Measurements from ENCODE around the gene ZNF563. TPM values are rescaled to one million over a fixed set of nuclear protein-coding genes. Genes with fewer than 3 reads are reported as not detected.

The ZNF563 gene
- total and polyA plus RNA-seq, 2 experiments from 2014 or later, result 3.1 to 3.2 TPM

DNA sequence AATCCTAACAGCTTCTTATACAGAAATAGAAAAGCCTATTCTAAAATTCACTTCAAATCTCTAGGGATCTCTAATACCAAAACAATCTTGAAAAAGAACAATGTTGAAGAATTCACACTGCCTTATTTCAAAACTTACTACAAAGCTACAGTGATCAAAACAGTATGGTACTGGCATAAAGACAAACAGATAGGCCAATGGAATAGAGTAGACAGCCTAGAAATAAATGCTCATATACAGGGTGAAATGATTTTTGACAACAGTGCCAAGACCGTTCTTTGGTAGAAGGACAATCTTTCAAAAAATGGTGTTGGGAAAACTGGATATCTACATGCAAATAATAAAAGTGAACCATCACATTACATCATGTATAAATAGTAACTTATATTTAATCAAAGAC is 11.8 kb upstream of the ZNF563 start:
- H3K36me3 Mint-ChIP-seq (ENCODE audit: low read depth), result peaks cover 40% of the 10 kb centered on the region
- Histone ChIP-seq H3K27me3 (ENCODE audit: insufficient read depth) (no peaks in the 10 kb centered on the region), H2AFZ (no peak overlapping the region), H3K4me1 (ENCODE audit: insufficient read depth) (no peaks in the 10 kb centered on the region), H3K36me3 (ENCODE audit: insufficient read depth) (peaks cover 13% of the 10 kb centered on the region), H3K79me2 (replicated peaks; ENCODE audit: insufficient read depth) (no peaks in the 10 kb centered on the region), H3K27ac (ENCODE audit: low read depth) (no peak overlapping the region), H4K20me1 (replicated peaks; ENCODE audit: insufficient read depth) (no peaks in the 10 kb centered on the region), H3K4me3 (no peak overlapping the region), H3K4me2 (no peak overlapping the region), H3K9me2 (ENCODE audit: insufficient read depth) (no peaks in the 10 kb centered on the region), H3F3A (replicated peaks; ENCODE audit: low read depth) (no peaks in the 10 kb centered on the region)
- no peak overlapping the region for H3K4me3 Mint-ChIP-seq
- no peak for DNase-seq (ENCODE audit: low spot score)
- TF ChIP-seq EZH2 (IDR thresholded peaks at IDR 0.05; ENCODE audit: low read depth, unreplicated experiment) (no peak), CREB1 (CRISPR knock-in tag; IDR thresholded peaks at IDR 0.05; ENCODE audit: low read depth) (no peak), ZNF331 (CRISPR knock-in tag; IDR thresholded peaks at IDR 0.05; ENCODE audit: low read depth) (no peak), POLR2AphosphoS5 (IDR thresholded peaks at IDR 0.05; ENCODE audit: low read depth) (no peak), NANOG (IDR thresholded peaks at IDR 0.05; ENCODE audit: borderline replicate concordance) (no peak), JUNB (IDR thresholded peaks at IDR 0.05; ENCODE audit: unreplicated experiment) (no peak), EZH2phosphoT487 (IDR thresholded peaks at IDR 0.05; ENCODE audit: unreplicated experiment) (no peak)
- TF ChIP-seq, protein P1, sequence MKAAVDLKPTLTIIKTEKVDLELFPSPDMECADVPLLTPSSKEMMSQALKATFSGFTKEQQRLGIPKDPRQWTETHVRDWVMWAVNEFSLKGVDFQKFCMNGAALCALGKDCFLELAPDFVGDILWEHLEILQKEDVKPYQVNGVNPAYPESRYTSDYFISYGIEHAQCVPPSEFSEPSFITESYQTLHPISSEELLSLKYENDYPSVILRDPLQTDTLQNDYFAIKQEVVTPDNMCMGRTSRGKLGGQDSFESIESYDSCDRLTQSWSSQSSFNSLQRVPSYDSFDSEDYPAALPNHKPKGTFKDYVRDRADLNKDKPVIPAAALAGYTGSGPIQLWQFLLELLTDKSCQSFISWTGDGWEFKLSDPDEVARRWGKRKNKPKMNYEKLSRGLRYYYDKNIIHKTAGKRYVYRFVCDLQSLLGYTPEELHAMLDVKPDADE (IDR thresholded peaks at IDR 0.05), result no peak
- H3K4me1 Mint-ChIP-seq, result no peaks in the 10 kb centered on the region
- ATAC-seq, result no peak
- peaks cover 1% of the 10 kb centered on the region for H3K27me3 Mint-ChIP-seq (ENCODE audit: insufficient read depth, low read depth, poor library complexity)
- H3K27ac Mint-ChIP-seq, result no peak overlapping the region
- peaks cover 91% of the 10 kb centered on the region for H3K9me3 Mint-ChIP-seq

DNA sequence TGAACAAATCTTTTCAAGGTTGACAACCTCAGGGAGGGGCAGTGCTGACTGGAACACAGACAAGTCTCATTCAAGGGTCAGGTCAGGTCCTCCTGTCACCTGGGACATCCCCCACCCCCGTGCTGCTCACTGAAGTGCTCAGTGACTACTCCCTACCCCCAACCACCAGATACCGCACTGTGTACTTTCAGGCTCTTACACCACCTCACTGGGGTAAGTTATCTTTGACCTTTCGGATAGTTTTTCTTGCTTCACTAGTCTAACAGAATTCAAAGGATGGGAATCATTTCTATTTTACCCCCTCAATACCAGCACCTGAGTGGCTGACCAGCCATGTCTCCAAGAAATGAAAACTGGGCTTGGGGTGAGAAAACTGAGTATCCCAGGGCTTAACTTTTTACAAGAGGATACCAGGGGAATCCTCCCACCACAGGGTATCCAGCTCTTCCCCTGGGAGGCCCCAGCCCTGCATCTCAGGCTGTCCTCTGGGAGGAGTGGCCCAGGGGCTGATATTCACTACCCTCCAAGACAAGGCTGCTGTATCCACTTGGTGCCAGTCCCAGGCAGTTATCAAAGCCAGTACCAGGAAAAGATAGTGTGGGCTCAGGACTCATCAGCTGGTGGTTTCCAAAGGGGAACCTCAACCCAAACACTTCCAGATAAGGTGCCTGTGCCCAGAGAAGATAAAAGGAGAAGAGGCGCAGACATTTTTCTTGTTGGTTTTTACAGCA is 2.1 kb downstream of the ZNF563 start:
- Histone ChIP-seq H3K4me3 (no peak overlapping the region), H3K9me2 (ENCODE audit: insufficient read depth) (no peaks in the 10 kb centered on the region), H3K36me3 (ENCODE audit: insufficient read depth) (no peaks in the 10 kb centered on the region), H4K20me1 (replicated peaks; ENCODE audit: insufficient read depth) (no peaks in the 10 kb centered on the region), H3K27me3 (ENCODE audit: insufficient read depth) (peaks cover 13% of the 10 kb centered on the region), H3K27ac (ENCODE audit: low read depth) (no peak overlapping the region), H3K4me2 (no peak overlapping the region), H3K79me2 (replicated peaks; ENCODE audit: insufficient read depth) (no peaks in the 10 kb centered on the region), H3F3A (replicated peaks; ENCODE audit: low read depth) (no peaks in the 10 kb centered on the region), H2AFZ (no peak overlapping the region), H3K4me1 (ENCODE audit: insufficient read depth) (peaks cover 7% of the 10 kb centered on the region)
- Mint-ChIP-seq H3K4me3 (no peak overlapping the region), H3K36me3 (ENCODE audit: low read depth) (peaks cover 24% of the 10 kb centered on the region), H3K27ac (no peak overlapping the region), H3K4me1 (no peaks in the 10 kb centered on the region), H3K9me3 (peaks cover 85% of the 10 kb centered on the region), H3K27me3 (ENCODE audit: insufficient read depth, low read depth, poor library complexity) (peaks cover 4% of the 10 kb centered on the region)
- TF ChIP-seq CREB1 (CRISPR knock-in tag; IDR thresholded peaks at IDR 0.05; ENCODE audit: low read depth) (no peak), STAT1 (IDR thresholded peaks at IDR 0.05; ENCODE audit: unreplicated experiment) (no peak), JUNB (IDR thresholded peaks at IDR 0.05; ENCODE audit: unreplicated experiment) (no peak)
- TF ChIP-seq, protein P1 (IDR thresholded peaks at IDR 0.05), result no peak
- TF ChIP-seq, protein P2, sequence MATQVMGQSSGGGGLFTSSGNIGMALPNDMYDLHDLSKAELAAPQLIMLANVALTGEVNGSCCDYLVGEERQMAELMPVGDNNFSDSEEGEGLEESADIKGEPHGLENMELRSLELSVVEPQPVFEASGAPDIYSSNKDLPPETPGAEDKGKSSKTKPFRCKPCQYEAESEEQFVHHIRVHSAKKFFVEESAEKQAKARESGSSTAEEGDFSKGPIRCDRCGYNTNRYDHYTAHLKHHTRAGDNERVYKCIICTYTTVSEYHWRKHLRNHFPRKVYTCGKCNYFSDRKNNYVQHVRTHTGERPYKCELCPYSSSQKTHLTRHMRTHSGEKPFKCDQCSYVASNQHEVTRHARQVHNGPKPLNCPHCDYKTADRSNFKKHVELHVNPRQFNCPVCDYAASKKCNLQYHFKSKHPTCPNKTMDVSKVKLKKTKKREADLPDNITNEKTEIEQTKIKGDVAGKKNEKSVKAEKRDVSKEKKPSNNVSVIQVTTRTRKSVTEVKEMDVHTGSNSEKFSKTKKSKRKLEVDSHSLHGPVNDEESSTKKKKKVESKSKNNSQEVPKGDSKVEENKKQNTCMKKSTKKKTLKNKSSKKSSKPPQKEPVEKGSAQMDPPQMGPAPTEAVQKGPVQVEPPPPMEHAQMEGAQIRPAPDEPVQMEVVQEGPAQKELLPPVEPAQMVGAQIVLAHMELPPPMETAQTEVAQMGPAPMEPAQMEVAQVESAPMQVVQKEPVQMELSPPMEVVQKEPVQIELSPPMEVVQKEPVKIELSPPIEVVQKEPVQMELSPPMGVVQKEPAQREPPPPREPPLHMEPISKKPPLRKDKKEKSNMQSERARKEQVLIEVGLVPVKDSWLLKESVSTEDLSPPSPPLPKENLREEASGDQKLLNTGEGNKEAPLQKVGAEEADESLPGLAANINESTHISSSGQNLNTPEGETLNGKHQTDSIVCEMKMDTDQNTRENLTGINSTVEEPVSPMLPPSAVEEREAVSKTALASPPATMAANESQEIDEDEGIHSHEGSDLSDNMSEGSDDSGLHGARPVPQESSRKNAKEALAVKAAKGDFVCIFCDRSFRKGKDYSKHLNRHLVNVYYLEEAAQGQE (IDR thresholded peaks at IDR 0.05; ENCODE audit: unreplicated experiment), result no peak
- ATAC-seq (no peak), DNase-seq (ENCODE audit: low spot score) (no peak)

Data from GM23338 (cell line).